MM.1S (cell line): ENCODE data around the gene IP6K1.
"Not testable (repeated sequence)": the region's sequence is repeated elsewhere in the genome, so short reads cannot be mapped to it uniquely, and the experiment has no call there.

ENCODE experiments used
- CTCF ChIP-seq: fragments of 300-600 bp; sonication (generic); IDR thresholded peaks from 2 replicates; pipeline ENCODE4 v1.5.1; 2016; ENCODE audit warnings: antibody characterized with exemption, low read length, mixed read lengths
- EZH2 ChIP-seq: fragments of 300-600 bp; sonication (generic); optimal IDR thresholded peaks from 2 replicates; pipeline ENCODE3; 2017; ENCODE audit warnings: low read depth, mild to moderate bottlenecking, antibody characterized with exemption, low read length, mixed read lengths

- not testable (repeated sequence) for TF ChIP-seq CTCF, EZH2
Observed at GRCh38 chr3:49684453-49684852, 101.9 kb downstream of the IP6K1 start.
